ENCODE data around the gene TP53RK.
"Not testable (repeated sequence)": the region's sequence is repeated elsewhere in the genome, so short reads cannot be mapped to it uniquely, and the experiment has no call there.

The TP53RK gene

DNA sequence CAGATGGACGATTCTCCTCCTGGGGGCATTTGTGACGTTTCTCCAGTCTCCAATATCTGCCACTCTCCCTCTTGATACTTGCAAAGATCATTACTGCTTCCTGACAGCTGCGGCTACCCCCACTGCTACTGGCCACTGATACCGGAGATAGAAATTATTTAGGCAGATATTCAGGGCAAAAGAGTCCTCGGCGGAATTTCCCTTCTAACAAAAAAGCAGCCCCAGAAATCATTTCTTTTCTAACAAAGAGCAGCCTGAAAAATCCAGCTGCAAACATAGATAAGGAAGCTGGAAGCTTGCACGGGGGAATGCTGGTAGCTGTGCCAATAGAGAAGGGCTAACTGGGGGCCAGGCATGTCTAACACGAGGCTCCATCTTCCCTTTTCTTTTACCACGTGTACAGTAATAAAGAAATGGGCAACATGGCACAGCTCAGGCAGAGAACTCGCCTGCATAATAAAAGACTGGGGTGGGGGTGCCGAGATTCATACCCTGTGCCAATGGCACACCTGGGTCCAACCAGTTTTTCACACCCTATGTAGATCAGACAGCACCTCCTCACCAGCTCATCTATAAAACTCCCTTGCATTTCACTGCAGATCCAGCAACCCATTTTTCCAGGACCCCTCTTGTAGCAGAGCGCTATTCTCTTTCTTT lies 6.1 kb downstream of the TP53RK start:
- no peak for DNase-seq

DNA sequence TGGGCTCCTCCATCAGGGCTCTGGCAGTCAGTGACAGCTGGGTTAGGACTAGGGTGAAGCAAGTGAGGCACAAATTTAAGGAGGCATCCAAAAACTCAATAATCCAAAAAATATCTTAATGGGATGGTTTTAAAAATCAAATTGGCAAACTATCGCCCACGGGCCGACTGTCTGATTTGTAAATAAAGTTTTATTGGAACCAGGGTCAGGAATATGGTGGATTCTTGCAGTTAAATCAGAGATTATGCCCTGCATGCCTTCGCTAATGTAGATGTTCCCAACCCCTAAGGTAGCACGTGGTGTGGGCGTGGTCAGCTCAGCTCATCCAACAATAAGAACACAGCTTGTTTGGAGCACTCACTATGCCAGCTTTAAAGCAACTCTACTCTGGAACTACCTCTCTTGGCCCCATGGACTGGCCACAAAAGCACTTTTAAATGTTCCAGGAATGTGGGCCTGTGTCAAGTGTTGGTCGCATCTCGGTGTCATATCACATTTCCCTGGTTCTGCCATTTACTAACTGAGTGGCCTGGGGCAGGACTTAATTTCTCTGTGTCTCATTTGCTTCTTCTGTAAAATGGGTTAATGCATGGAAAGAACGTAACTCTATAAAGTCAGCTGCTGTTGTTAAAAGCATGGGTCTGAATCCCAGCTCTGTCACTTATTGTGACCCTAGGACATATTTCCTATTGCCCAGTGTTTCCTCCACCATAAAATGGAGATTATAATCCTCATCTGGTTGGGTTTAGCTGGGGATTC lies 7.0 kb downstream of the TP53RK start:
- no peak for DNase-seq

DNA sequence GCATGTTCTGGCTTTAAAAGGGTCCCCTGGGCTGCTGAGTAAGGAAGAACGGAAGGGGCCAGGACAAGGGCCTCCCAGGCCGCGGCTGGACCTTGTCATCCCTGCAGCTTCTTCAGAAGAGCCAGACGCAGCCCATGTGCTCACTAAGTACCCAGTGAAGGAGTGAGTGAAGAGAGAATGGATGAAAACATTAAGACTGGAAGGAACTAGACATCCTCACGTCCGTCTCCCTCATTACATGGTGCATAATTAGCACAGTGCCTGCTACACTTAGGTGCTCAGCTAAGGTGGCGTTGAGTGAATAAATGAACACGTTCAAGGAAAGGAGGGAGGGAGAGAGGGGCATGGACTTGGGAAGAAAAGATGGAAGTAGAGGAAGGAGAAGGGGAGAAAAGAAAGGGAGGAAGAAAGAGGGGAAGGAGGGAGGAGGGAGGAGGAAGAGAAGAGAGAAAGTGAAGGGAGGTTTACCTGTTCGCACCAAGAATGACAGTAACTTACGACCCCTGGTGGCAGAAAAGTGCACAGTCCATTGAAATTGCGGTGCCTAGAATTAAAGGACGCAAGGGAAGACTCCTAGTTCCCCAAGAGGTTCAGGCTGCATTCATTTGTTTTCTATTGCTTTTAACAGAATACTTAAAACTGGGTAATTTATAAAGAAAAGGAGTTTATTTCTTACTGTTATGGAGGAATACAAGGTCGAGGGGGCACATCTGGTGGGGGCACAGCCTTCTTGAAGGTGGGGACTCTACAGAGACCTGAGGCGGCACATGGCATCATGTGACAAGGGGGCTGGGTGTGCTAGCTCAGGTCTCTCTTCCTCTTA lies 8.0 kb downstream of the TP53RK start:
- DNase-seq, result peak; percentile 44

DNA sequence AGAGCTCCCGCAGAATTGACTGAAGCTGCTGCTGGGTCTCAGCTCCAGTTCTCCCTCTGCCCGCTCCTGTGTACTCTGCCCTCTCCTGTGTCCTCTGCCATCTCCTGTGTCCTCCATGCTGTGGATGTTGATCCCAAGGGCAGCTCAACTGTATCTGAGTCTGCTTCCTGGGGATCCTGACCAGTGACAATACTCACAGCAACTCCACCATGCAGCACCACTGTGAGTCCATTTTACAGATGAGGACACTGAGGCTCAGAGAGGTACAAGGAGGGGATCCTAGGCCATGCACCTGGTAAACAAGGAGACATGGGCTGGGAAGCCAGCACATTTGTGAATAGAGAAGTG lies 8.6 kb downstream of the TP53RK start:
- no peak for DNase-seq

DNA sequence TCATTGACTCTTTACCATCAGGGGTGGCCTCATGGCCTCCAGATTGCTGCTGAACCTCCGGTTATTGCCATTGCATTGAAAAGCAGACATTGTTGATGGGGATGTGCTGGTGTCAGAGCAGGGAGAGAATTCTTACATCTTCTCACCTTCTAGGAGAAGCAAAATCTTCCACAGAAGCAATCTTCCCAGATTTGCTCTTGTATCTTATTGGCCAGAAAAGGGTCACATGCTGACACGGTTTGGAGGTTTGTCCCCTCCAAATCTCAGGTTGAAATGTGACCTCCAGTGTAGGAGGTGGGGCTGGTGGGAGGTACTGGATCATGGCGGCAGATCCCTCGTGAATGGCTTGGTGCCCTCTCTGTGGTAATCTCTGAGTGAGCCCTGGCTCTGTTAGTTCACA lies 10.7 kb downstream of the TP53RK start:
- no peak for DNase-seq

DNA sequence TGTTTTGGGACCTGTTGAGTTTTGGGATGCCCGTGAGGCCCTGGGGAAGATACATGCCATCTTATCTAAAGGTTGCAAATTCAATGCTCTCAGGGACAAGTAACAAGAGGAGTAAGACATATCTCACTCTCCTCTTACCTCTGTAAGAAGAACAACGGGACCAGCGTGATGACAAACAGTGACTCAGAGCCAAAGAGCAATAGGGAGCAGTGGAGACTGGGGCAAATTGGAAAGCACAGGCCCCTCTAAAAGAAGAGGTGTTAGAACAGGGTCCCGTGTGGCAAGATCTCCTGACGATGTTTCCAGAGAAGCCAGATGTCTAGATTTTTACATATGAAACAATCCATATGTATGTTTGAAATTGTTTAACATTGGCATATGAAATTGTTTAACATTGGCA lies 11.6 kb downstream of the TP53RK start:
- no peak for DNase-seq

DNA sequence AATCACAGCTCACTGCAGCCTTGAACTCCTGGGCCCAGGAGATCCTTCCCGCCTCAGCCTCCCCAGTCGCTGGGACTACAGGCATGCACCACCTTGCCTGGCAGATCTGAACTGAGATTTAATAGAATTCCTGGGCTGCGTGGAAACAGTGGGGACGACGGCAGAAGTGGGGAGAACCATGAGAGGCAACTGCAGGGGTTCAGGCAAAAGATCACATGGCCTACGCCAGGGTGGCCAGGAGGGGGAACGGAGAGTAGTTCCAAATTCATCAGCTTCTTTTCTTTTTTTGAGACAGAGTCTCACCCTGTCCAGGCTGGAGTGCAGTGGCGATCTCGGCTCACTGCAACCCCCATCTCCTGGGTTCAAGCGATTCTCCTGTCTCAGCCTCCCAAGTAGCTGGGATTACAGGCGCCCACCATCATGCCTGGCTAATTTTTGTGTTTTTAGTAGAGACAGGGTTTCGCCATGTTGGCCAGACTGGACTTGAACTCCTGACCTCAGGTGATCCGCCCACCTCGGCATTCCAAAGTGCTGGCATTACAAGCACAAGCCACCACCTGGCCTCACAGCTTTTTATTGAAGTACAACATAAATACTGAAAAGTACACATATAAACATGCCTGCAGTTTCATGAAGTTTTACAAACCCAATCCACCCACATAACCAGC lies 12.5 kb downstream of the TP53RK start:
- not testable (repeated sequence) for DNase-seq

DNA sequence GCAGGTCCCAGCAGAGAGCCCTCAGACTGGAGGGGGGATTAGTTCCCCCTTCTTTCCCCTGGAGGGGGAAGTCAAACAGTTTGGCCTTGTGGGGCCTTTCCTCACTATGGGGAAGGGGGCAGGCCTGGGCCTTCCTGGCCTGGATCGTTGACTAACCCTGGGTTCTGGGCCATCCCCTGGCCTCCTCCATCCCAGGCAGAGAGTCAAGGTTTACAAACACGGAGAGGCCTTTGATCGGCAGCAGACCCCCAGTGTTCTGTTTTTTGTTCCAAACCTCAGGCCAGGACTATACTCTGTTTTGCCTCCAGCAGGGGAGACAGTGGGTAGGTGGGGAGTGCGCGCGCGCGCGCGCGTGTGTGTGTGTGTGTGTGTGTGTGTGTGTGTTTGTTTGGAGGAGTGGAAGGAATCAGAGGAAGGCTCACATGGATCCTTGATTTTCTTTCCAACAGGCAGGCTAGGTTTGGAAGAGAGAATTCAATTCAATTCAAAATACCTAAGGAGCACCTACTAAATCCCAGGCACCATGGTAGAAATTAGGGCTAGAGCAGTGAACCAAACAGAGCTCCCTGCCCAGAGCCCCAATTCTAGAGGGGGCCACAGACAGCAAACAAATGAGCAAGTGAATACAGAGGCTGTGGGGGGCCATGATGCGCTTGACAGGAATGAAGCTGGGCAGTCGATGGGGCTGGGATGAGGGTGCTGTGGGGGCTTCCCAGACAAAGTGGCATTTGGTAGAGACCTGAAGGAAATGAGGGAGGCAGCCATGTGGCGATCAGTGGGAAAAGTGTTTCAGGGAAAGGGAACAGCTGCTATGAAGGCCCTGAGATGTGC lies 14.8 kb downstream of the TP53RK start:
- DNase-seq, result peak; percentile 21

DNA sequence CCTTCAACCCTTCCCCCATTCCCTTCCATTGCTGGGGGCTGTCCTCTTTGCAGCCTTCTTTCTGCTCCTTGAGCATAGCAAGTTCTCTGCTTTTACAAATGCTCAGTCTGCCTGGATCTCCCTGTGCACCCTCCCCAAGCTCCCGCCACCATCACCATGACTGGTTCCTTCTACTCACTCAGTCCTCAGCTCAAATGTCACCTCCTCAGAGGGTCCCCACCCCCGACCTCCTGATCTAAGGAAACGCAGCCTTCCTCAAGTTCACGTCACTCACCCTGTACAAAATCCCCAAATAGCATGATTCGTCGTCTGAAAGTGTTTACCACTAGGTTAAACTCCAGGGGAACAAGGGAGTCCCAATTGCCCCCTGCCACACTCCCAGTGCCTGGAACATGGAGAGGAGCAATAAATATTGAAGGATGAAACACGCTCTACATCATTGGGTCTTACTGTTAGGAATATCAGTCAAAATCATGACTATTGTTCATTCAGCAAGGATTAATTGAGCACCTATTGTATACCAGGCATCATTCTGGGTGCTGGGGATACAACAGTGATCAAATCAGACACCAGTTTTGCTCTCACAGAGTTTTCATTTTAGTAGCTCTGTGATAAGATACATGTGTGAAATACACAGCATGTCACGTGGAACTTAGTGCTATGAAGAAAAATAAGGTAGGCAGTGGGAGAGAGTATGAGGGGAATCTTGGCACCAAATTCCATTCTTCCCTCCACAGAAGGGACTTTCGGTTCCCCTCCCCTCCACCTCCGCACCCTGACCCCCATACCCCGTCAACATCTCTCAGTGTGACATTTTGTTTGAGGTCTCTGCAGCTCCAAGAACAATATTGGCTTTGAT lies 15.6 kb downstream of the TP53RK start:
- DNase-seq, result no peak

DNA sequence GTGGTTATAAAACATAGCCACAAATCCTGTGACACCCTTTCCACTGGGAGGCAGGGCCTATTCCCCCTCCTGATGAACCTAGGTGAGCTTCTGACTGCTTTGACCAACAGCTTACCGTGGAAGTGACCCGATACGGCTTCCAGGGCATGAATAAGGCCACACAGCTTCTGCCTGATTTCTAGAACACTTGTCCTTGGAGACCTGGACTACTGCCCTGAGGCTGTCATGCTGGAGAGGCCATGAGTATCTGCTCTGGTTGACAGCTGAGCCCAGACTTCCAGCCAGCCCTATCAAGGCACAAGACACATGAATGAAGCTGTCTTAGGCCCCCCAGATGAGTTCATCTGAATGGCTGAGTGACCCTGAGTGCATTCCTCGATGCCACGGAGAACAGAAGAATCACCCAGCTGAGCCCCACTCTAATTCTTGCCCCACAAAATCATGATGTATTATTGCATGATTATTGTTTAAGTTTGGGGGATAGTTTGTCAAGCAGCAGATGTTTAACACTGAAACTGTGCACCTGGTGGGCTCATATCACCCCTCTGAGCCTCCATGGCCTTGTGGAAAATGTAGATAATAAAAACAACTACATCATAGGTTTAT lies 16.6 kb downstream of the TP53RK start:
- DNase-seq, result no peak

DNA sequence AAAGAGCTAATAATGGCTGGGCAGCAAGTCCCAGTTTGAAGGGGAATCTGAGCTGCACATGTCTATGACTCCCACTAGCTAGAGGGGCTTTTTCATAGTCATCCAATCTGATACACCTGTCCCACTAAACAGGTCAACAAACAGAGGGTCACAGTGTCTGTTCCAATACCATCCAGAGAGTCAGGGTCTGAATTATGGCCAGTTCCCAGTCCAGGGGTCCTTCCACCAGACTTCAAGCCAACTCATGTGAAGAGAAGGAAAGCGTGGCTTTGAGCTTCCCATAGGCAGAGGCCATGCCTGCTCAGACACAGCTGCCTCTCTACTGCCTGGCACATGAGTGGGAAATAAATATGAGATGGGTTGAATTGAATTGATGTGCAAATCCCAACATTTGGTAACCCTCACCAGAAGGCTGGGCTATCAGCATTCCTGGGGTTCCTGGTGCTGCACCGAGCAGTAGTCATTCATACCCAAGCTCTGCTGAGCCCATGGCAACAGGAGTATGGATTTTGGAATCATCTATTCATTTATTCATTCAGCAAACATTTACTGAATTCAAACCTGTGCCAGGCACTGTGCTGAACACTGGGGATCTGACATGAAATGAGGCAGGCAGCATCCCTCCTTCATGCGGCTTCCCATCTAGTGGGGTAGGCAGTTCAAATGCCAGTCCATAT lies 17.2 kb downstream of the TP53RK start:
- no peak for DNase-seq

DNA sequence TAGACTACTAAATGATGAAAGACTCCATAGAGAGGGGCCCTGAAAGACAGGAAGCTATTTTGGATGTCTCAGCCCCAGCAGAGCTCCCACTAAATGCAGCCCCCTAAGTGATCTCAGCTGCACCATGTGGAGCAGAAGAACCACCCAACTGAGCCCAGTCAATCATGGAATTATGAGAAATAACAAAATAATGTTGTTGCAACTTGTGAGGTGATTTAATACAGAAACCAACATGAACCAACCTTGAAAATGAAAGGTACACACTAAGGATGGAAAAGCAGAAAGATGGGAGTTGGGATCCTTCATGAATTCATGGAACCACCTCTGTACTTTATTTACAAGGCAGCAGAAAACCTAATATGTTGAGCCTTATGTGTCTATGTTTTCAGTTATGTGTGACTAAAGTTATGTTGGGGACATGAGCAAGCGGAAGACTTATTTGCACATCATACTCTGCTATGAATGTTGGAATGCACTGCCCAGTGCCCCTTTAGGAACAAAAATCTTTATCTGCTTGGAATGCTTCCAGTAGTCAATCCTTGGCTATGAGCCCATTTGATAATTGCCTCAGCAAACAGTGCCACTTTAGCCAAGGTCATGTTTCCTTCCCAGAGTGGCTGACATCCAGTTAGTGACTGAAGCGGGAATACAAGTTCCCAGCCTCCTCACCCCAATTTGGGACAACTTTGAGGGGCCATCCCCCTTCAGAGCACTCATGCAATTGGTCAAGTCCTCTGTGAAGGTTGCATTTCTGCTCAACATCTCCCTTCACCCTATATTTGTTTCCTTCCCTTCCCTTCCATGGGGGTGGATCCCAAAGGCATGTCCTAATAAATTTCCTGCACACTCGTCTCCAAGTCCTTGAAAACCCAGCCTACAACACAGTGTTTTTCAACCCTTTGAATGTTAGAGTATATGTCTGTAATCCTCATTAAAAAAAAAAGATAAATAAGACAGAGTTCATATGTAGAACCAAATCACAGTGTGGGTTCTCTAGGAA lies 18.4 kb downstream of the TP53RK start:
- DNase-seq, result no peak

DNA sequence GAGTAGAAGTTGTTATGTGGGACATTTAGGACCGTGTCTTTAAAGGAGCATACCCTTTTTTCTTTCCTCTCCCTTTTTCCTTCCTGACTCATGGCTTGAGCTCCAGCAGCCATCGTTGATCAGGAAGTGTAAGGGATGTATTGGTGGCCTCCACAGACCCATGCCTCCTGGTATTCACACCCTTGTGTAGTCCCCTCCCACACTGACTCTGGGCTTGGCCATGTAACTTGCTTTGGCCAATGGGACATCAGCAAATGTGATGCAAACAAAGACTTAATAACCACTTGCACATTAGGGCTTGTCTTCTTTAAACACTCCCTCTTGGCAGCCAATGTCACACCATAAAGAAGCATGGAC lies 19.0 kb downstream of the TP53RK start:
- DNase-seq, result no peak

DNA sequence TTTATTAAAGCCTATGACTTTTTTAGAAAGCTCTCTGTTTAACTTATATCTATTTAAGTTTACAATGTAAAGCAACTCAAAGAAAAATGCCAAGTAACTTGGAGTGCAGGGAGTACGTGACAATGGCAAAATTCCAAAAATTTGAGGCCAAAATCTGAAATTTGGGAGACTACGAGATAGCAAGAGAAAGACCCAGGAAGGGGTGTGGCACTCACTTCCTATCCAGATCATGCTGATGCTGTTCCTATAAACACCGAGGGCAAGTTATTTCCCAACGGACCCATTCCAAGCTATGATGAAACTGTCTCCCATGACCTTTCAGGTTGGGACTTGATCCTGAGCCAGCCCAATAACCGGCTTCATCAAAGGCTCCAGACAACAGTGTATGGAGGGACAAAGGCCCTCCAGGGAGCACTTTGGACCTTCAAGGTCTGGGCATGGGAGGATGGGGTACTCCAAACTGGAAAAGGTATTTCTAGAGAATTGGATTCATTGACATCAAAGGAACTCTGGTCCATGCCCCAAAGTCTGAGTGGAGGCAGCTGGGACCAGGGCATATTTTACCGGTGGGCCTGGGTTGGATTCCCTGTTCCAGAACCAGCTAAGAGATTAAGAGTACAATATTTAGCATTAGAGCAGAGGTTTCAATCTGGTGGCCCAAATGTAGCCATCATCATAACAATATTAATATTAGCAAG lies 22.3 kb downstream of the TP53RK start:
- no peak for DNase-seq

DNA sequence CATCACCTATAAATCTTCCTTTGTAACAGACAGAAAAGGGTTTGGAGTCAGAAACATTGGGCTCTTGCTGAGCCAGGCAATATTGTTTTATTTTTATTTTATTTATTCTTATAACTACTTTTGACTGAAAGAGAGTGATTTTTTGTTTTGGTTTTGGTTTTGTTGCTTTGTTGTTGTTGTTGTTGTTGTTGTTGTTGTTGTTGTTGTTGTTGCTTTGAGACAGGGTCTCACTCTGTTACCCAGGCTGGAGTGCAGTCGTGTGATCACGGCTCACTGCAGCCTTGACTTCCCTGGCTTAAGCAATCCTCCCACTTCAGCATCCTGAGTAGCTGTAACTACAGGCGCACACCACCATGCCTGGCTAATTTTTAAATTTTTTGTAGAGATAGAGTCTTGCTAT lies 22.9 kb downstream of the TP53RK start:
- DNase-seq, result no peak

DNA sequence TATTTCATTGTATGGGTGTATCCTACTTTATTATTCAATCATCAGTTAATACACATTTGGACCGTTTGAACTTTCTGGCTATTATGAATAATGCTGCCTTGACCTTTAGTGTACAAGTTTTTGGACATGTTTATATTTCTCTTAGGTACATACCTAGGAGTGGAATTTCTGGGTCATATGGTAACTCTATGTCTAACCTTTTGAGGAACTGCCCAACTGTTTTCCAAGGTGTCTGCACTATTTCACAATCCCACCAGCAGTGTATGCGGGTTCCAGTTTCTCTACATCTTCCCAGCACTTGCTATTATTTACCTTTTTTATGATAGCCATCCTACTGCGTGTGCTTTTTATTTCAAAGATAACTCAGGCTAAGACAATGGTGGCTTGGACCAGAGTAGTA lies 23.6 kb downstream of the TP53RK start:
- no peak for DNase-seq

DNA sequence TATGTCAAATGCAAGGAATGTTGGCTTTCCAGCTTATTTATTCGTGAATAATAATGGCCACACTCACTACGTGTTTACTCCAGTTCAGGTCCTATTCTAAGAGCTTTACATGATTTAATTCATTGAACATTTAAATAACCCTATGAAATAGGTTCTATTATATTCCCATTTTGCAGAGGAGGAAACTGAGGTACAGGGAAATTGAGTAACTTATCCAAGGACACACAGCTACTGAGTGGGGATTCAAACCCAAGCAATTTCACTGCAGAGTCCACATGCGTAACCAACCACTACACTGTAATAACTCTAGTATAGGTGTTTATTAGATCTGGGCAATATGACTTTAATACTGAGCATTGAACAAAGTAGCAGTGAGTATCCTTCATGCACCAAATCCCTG lies 25.7 kb downstream of the TP53RK start:
- DNase-seq, result no peak

DNA sequence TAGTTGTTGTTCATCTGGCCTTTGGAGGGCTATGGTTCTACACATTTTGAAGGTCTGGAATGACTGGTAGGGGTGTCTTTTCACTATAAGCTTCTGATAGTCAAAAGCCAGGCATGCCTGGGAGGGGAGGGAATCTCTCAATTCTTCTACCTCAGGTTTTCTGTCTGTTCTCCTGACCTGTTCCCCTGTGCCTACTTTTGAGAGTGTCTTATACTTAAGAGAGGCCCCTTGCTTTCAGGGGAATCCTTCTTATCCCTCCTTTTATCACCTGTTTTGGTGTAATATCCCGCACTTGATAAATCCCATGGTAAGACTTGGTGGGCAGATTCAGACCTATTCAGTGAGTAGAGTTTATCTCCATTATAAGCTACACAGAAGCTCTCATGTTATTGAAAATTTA lies 27.6 kb downstream of the TP53RK start:
- no peak for DNase-seq

Data from fibroblast of skin of back (primary cell).